Esophagus muscularis mucosa (tissue), 4 donors: ENCODE measurements around the gene NEDD8.

ENCODE experiments used
- CTCF ChIP-seq, 3 experiments: fragments of 200-600 bp in 2 of 3; fragments of 450-650 bp in 1 of 3; sonication (generic) in 2 of 3; IDR thresholded peaks; one replicate each; pipeline ENCODE4 v1.5.1; 2017 to 2019; ENCODE audit warnings: antibody characterized with exemption in 3 of 3, mild to moderate bottlenecking in 2 of 3, moderate library complexity in 1 of 3
- EP300 ChIP-seq: sonication (generic); formaldehyde crosslinking; IDR thresholded peaks from one replicate; pipeline ENCODE4 v1.6.1; 2017; ENCODE audit warnings: antibody characterized with exemption
- POLR2A ChIP-seq: fragments of 450-650 bp; IDR thresholded peaks from one replicate; pipeline ENCODE4 v1.6.1; 2017; ENCODE audit warnings: antibody characterized with exemption, moderate library complexity, mild to moderate bottlenecking, low read depth

GRCh38 chr14:24228902-24229301, 3.3 kb downstream of the NEDD8 start:
- TF ChIP-seq POLR2A, result no peak
- TF ChIP-seq CTCF (IDR thresholded peaks at IDR 0.05), result no peak
- TF ChIP-seq EP300, result no peak
